NCI-H1105 (cell line): Measurements from ENCODE around the gene MARCHF4.
A peak's percentile ranks its signal among the peaks of the same experiment; 100 is the strongest.

Experiments
- DNase-seq: peaks from one replicate; lab custom pipeline; 2025; lab: John Stamatoyannopoulos, UW

The MARCHF4 gene

GRCh38 chr2:216349366-216349765 is 22.9 kb downstream of the MARCHF4 start:
- no peak for DNase-seq

DNA sequence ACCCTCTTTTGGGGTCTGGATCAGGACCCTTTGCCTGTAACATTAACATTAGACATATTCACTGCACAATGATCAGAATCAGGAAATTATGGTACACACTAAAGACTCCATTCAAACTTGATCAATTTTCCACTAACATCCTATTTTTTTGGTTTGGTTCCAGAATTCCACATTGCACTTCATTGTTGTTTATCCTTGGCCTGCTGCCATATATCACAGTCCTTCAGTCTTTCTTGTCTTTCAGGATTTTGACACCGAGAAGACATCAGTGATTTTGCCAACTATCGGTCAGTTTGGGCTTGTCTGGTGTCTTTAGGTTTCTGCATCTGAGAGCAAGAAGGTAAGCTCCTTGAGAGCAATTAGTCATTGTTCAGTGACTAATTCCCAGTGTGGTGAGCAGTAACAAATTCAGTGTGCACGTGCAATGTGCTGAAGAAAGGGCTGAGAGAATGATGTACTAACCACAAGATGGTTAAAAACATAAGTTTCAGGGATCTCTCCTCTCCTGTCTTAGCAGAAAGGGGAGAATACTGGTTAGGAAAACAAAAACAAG is 23.5 kb downstream of the MARCHF4 start:
- no peak for DNase-seq

DNA sequence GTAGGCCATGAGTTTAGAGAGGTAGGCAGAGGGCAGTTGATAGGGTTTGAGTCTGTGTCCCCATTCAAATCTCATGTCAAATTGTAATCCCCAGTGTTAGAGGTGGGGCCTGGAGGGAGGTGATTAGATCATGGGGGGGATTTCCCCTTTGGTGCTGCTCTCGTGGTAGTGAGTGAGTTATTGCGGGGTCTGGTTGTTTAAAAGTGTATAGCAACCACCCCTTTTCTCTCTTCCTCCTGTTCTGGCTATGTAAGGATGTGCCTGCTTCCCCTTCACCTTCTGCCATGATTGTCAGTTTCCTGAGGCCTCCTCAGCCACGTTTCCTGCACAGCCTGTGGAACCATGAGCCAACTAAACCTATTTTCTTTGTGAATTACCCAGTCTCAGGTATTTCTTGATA is 25.5 kb downstream of the MARCHF4 start:
- no peak for DNase-seq

GRCh38 chr2:216345846-216346245 is 26.4 kb downstream of the MARCHF4 start:
- no peak for DNase-seq

- DNase-seq = no peak
These were observed 27.4 kb downstream of the MARCHF4 start for GRCh38 chr2:216344950-216345300.

DNA sequence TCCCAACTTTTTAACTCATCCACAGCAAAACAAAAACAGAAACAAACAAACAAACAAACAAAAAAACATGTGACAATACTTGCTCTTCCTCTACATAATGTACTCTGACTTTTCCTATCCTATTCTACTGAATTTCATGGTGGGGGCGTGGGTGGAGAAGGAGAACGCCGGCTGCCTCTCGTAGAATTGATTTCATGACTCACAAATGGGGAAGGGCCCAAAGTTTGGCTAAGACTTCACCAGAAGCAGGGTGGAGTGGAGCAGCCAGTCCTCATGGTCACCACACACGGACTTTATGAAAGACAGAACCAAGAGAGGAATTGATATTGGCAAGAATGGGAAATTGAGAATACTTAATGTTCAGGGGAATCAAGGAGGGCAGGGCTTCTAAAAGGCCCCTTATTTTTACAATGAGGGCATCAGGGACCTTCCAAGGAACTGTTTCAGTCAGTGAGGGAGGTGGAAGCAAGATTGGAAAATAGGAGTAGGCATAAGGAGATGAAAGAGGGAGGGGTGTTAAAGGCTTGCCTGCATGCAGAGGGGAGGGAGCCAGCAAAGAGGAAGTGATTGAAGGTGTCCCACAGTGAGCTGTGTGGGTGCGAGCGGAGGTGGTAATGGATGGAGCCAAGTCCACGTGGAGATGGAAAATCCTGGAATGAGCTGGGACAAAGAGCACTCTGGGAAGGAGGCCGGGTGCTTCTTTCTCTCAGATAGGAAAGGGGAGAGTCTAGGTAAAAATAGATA is 27.9 kb downstream of the MARCHF4 start:
- no peak for DNase-seq

DNA sequence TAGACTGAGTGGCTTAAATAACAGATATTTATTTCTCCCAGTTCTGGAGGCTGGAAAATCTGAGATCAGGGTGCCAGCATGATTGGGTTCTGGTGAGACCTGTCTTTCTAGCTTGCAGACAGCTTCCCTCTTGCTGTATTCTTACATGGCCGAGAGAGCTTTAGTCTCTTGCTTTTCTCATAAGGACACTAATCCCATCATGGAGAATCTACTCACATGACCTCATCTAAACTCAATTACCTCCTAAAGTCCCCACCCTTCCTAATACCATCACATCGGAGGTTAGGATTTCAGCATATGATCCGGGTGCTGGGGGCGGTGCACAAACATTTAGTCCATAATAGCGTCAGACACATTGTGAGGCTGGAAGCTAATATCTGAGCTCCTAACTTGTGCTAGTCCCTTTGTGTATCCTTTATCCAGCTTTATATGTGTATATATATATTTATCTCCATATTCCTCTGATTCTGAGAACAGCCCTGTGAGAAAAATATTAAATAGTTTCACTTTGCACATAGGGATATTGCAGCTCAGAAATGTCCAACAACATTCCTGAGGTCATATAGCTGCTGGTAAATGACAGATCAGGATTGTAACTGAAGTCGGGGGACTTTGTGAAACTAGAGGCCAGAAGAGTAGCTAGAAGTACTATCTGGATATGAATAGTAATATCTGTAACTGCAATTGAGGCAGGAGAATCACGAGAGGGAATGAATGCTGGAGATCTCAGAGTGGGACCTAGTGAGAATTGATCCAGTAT is 28.9 kb downstream of the MARCHF4 start:
- DNase-seq = no peak

GRCh38 chr2:216341121-216341520 is 31.2 kb downstream of the MARCHF4 start:
- peak; percentile 3 for DNase-seq

GRCh38 chr2:216340280-216340631 is 32.0 kb downstream of the MARCHF4 start:
- DNase-seq = no peak

GRCh38 chr2:216339456-216340279 is 32.6 kb downstream of the MARCHF4 start:
- peak; percentile 73 for DNase-seq

- DNase-seq = no peak
These were observed 37.0 kb downstream of the MARCHF4 start for GRCh38 chr2:216335252-216335651.

DNA sequence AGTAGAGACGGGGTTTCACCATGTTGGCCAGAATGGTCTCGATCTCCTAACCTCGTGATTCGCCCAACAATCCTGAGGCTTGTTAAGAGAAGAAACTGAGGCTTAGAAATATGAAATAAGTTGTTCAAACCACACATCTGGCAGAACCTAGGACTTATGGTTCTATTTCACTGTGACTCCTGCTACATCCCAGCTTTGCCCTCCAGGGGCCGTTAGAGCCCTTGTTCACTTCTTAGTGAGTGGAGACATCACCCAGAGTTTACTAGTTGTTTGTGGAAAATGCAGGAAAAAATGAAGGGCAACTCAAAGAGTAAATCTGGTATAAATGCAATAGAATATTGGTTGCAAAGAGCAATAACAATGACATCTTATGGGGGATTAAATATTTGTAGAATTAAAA is 43.9 kb downstream of the MARCHF4 start:
- DNase-seq = no peak

DNA sequence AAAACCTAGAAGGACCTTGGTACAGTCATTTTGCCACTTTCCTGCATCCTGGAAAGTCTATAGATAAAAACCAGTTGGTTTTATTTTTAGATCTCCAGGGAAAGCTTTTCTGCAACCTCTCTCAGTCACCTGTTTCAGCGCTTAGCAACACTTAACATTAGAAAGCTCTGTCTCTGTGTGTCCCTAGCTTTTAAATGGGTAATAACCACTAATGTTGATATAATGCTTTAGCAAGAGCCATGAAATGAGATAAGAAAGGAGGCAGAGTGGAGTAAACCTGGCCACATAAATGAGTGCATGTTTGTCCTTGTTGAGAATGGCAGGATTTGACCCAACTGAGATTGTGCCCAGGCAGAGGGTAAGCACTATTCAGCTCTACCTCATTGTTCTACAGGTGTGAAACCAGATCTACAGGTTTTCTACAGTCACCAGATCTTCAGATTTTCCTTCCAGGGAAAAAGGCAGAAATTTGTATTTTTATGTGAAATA is 44.8 kb downstream of the MARCHF4 start:
- DNase-seq = no peak
